GM12872 (cell line): ENCODE measurements around the gene ERGIC3.
A peak's percentile ranks its signal among the peaks of the same experiment; 100 is the strongest.

Source experiments
- TF ChIP-seq, protein P1 (sequence below): IDR thresholded peaks from 3 replicates; pipeline ENCODE4 v1.5.1; 2011; ENCODE audit warnings: low read depth, mild to moderate bottlenecking, low read length, moderate library complexity; ENCODE audit not compliant: insufficient read depth

ERGIC3 gene

DNA sequence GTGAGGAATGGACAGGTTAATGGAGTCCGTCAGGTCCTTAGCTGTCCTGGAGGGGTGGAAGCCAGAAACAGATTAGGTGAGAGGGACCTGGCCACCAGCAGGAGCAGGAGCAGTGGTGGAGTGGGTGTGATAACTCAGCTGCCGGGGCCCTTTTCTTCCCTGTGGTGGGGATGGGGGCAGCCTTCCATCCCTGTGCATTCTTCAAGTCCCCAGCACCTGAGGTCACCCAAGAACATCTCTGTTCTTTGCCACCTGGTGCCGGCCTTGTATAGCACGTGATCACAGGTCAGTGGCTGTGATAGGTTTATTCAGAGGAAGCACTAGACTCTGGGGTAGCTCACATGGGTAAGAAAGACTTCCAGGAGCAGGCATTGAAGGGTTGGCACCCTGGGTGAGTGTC lies 16.6 kb downstream of the ERGIC3 start:
- TF ChIP-seq, protein P1, sequence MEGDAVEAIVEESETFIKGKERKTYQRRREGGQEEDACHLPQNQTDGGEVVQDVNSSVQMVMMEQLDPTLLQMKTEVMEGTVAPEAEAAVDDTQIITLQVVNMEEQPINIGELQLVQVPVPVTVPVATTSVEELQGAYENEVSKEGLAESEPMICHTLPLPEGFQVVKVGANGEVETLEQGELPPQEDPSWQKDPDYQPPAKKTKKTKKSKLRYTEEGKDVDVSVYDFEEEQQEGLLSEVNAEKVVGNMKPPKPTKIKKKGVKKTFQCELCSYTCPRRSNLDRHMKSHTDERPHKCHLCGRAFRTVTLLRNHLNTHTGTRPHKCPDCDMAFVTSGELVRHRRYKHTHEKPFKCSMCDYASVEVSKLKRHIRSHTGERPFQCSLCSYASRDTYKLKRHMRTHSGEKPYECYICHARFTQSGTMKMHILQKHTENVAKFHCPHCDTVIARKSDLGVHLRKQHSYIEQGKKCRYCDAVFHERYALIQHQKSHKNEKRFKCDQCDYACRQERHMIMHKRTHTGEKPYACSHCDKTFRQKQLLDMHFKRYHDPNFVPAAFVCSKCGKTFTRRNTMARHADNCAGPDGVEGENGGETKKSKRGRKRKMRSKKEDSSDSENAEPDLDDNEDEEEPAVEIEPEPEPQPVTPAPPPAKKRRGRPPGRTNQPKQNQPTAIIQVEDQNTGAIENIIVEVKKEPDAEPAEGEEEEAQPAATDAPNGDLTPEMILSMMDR = no peak

DNA sequence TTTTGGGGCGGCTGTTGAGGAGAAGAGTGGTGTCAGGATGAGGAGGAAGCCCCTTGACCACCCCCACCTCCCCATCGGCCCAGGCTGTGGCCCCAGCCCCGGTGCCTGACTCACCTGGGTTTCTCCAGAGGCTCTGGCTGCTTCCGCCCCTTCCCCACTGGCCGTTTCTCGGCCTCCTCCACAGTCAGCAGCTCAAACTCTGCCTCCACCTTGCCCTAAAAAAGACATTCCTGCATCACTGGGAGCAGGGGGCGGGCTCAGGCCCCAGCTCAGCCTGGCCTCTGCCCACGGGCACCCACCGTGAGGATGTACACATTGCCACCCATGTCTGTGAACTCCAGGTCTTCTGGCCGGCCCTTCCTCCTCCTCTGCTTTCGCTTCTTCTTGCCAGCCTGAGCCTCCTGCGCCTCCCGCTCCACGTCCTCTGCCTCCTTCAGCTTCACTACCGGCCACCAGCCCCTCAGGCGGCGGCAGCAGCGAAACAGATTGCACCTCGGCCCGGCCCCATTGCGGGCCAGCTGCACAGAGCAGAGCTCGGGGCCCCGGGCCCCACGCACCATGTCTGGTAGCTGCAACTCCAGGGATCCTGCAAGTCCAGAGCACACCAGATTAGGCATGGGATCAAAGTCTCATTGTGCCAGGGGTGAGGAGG lies 17.3 kb downstream of the ERGIC3 start:
- TF ChIP-seq, protein P1 = no peak

DNA sequence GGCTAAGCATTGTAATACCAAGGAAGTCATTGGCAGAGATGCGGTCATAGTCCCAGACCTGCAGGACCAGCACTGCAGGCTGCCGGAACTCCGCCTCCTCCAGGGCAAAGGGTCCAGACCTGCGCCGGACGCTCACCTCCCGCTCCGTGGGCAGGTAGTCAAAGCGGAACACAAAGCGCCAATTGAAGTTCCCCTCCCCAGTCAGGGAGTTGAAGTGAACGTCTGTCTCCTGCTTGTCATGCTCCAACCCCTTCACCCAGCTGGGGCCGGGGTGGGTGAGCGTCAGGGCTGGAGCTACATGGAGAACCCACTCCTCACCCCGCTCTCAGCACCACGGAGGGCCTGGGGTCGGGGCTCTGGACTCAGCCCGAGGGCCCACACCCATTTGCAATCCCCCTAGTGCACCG lies 18.2 kb downstream of the ERGIC3 start:
- TF ChIP-seq, protein P1 = no peak

DNA sequence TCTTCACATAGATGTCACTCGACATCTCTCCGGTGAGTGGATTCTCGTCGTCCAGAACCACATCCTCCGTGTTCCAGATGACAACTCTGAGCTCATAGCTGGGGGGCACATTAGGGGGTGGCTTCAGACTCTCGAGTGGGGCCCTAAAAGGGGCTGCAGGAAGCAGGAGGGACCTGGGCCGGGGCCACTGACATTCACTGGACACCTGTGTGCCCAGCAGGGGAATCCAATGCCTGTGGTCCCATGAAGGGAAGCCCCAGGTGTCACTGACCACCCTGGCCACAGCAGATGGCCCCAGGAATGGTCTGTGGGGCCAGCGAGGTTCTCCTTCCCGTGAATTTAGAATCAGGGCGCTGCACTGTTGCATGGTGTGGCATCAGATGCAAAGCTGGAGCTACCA lies 18.7 kb downstream of the ERGIC3 start:
- TF ChIP-seq, protein P1 = no peak

DNA sequence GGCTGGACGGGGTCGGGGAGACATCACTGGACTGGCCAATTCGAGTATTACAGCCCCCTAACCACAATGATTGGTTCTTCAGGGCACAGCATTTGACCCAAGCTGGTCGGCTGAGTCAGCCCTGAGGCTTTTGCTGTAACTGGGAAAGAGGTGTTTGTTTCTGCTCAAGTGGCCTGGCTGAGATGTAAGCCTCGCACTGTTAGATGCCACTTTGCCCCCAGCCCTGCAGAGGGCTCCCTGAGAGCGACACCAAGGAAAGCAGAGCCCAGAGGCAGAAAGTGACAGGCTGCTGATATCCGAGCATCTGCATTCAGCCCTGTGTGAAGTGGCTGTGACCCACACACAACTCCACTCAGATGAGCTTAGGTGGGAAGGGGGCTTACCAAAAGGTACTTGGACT lies 19.4 kb downstream of the ERGIC3 start:
- TF ChIP-seq, protein P1 = peak; percentile 63

DNA sequence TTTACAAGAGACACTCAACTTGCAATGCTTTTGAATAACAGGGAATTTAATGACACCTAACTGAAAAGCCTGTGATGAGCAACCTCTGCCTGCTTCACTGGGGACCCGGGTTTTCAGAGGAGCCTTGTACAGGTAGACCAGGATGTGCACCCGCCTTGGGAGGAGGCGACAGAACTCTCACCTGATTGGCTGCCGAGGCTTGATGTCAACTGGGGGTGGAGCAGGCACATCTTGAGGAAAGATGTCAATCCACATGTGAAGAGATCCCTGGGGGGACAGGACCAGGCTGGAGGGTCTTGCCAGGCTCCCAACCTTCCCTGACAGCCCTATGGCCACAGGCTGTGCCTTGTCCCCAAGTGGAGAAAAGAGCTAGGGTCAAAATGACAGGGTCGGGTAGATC lies 19.8 kb downstream of the ERGIC3 start:
- TF ChIP-seq, protein P1 = no peak

DNA sequence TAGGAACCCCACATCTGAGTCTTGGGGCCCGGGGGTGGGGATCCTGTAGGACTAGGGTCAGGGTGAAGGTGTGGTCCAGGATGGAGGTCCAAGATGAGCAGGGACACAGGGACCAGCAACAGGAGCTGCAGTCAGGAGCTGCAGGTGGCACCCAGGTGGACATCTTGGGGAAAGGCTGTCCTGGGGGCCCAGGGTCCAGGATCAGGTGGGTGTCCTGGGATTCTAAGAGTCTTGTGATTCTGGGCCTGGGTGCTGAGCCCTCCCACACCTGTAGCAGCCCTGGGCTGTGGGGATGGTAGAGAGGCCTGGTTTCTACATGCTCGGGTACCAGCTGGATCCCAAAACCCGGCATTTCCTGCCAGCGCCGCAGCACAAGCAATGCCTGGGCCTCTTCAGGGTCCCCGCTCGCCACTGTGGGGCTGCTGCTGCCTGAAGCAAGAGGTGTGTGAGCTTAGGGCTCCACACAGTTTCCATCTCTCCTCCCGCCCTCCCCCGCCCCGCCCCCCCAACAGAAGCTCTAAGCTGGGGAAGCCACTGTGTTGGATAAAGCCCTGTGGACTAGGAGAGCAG lies 20.7 kb downstream of the ERGIC3 start:
- TF ChIP-seq, protein P1 = no peak
